DOHH2 (cell line): ENCODE data around the gene XKRX.

ENCODE experiments used
- H3F3A ChIP-seq: fragments of 200-600 bp; sonication (generic), shearing (Covaris generic); 2 replicates; pipeline ENCODE4 v1.6.0; 2016; ENCODE audit warnings: antibody characterized with exemption, mild to moderate bottlenecking; ENCODE audit not compliant: control insufficient read depth, insufficient read depth
- H3K27ac ChIP-seq: fragments of 200-600 bp; sonication (generic); 2 replicates; pipeline ENCODE4 v1.5.1; 2014; ENCODE audit warnings: low read depth, mild to moderate bottlenecking, low read length, moderate library complexity
- H3K27me3 ChIP-seq: fragments of 200-600 bp; sonication (generic); 2 replicates; pipeline ENCODE4 v1.6.1; 2014; ENCODE audit warnings: mild to moderate bottlenecking, low read length, mixed read lengths; ENCODE audit not compliant: control insufficient read depth
- H3K36me3 ChIP-seq: fragments of 200-600 bp; sonication (generic); 2 replicates; pipeline ENCODE4 v1.6.1; 2014; ENCODE audit warnings: mild to moderate bottlenecking, low read length, moderate library complexity, mixed read lengths; ENCODE audit not compliant: control insufficient read depth
- H3K4me1 ChIP-seq: fragments of 200-600 bp; sonication (generic); 2 replicates; pipeline ENCODE4 v1.6.1; 2014; ENCODE audit warnings: mild to moderate bottlenecking, low read length, mixed read lengths; ENCODE audit not compliant: control insufficient read depth
- H3K4me2 ChIP-seq: fragments of 200-600 bp; sonication (generic); 2 replicates; pipeline ENCODE4 v1.6.0; 2014; ENCODE audit warnings: mild to moderate bottlenecking, low read length, moderate library complexity
- H3K4me3 ChIP-seq: fragments of 200-600 bp; sonication (generic); 2 replicates; pipeline ENCODE4 v1.5.1; 2014; ENCODE audit warnings: mild to moderate bottlenecking, low read length, mixed read lengths
- H3K79me2 ChIP-seq: fragments of 200-600 bp; sonication (generic); 2 replicates; pipeline ENCODE4 v1.6.1; 2014; ENCODE audit warnings: mild to moderate bottlenecking, low read length, mixed read lengths; ENCODE audit not compliant: control insufficient read depth
- H3K9me2 ChIP-seq: fragments of 200-600 bp; sonication (generic); replicated peaks from 2 replicates; pipeline ENCODE4 v1.6.1; 2014; ENCODE audit warnings: mild to moderate bottlenecking, low read length, mixed read lengths; ENCODE audit not compliant: control insufficient read depth
- H3K9me3 ChIP-seq: fragments of 200-600 bp; sonication (generic); 2 replicates; pipeline ENCODE4 v1.6.1; 2014; ENCODE audit warnings: antibody characterized with exemption, low read length, mixed read lengths; ENCODE audit not compliant: control insufficient read depth, insufficient read depth
- H4K20me1 ChIP-seq: fragments of 200-600 bp; sonication (generic); 2 replicates; pipeline ENCODE4 v1.6.0; 2014; ENCODE audit warnings: low read depth, mild to moderate bottlenecking, antibody characterized with exemption, low read length, moderate library complexity; ENCODE audit not compliant: control insufficient read depth, insufficient read depth
- EZH2phosphoT487 ChIP-seq: fragments of 200-600 bp; sonication (generic); IDR thresholded peaks from 2 replicates; pipeline ENCODE4 v1.6.1; 2017; ENCODE audit warnings: borderline replicate concordance, mild to moderate bottlenecking, antibody characterized with exemption, low read length, moderate library complexity, mixed read lengths
- TF ChIP-seq, protein P1 (sequence below): fragments of 200-600 bp; sonication (generic); IDR thresholded peaks from one replicate; pipeline ENCODE4 v1.5.1; 2014; ENCODE audit warnings: antibody characterized with exemption, mild to moderate bottlenecking, low read depth, low read length; ENCODE audit not compliant: poor library complexity, severe bottlenecking

XKRX gene

DNA sequence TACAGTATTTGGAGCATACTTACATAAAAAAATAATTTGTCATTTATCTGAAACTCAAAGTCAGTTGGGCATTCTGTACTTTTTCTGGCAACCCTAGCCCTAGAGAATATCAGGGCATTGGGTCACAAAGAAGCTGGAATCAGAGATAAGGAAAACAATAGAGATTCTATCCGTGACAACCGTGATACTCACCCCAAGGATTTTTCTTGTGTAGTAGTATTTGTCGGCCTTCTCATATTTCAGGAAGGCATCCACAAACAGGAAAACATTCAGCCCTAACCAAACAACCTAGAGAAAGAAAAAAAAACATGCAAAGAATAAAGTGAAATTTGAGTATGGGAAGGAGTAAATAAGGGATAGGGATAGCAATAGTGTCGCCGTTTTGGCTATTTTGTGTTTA lies 58.2 kb downstream of the XKRX start:
- Histone ChIP-seq H3K9me3 (no peaks in the 10 kb centered on the region), H3K4me3 (no peak overlapping the region), H3K36me3 (no peaks in the 10 kb centered on the region), H3K27ac (no peak overlapping the region), H3F3A (no peaks in the 10 kb centered on the region), H3K27me3 (no peaks in the 10 kb centered on the region), H4K20me1 (no peaks in the 10 kb centered on the region), H3K4me2 (no peak overlapping the region), H3K79me2 (no peaks in the 10 kb centered on the region), H3K4me1 (no peaks in the 10 kb centered on the region), H3K9me2 (no peaks in the 10 kb centered on the region)
- TF ChIP-seq, protein P1, sequence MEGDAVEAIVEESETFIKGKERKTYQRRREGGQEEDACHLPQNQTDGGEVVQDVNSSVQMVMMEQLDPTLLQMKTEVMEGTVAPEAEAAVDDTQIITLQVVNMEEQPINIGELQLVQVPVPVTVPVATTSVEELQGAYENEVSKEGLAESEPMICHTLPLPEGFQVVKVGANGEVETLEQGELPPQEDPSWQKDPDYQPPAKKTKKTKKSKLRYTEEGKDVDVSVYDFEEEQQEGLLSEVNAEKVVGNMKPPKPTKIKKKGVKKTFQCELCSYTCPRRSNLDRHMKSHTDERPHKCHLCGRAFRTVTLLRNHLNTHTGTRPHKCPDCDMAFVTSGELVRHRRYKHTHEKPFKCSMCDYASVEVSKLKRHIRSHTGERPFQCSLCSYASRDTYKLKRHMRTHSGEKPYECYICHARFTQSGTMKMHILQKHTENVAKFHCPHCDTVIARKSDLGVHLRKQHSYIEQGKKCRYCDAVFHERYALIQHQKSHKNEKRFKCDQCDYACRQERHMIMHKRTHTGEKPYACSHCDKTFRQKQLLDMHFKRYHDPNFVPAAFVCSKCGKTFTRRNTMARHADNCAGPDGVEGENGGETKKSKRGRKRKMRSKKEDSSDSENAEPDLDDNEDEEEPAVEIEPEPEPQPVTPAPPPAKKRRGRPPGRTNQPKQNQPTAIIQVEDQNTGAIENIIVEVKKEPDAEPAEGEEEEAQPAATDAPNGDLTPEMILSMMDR: no peak
- TF ChIP-seq EZH2phosphoT487: no peak

DNA sequence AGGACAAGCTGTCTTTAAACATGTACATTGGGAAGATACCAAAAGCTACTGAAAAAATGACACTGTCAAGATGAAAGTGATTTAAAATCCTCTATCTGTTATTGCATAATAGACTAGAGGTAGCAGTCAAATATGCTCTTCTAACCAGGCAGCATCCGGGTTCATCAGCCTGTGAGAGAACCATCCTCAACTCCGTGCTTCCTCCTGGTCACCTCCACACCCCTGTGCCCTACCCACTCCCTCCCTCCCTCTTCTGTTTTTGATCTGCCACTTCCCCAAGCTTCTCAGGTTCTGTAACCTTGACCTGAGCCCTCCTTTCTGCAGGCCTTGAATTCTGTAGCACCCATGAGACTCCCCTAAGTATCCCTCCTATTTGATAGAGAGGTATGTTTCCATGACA lies 60.4 kb downstream of the XKRX start:
- Histone ChIP-seq H3K79me2 (no peaks in the 10 kb centered on the region), H3K27me3 (no peaks in the 10 kb centered on the region), H3K4me3 (no peak overlapping the region), H3K27ac (no peak overlapping the region), H3K4me1 (no peaks in the 10 kb centered on the region), H3K36me3 (no peaks in the 10 kb centered on the region), H4K20me1 (no peaks in the 10 kb centered on the region), H3K9me3 (no peaks in the 10 kb centered on the region), H3F3A (no peaks in the 10 kb centered on the region), H3K4me2 (no peak overlapping the region), H3K9me2 (no peaks in the 10 kb centered on the region)
- TF ChIP-seq, protein P1: no peak
- TF ChIP-seq EZH2phosphoT487: no peak

DNA sequence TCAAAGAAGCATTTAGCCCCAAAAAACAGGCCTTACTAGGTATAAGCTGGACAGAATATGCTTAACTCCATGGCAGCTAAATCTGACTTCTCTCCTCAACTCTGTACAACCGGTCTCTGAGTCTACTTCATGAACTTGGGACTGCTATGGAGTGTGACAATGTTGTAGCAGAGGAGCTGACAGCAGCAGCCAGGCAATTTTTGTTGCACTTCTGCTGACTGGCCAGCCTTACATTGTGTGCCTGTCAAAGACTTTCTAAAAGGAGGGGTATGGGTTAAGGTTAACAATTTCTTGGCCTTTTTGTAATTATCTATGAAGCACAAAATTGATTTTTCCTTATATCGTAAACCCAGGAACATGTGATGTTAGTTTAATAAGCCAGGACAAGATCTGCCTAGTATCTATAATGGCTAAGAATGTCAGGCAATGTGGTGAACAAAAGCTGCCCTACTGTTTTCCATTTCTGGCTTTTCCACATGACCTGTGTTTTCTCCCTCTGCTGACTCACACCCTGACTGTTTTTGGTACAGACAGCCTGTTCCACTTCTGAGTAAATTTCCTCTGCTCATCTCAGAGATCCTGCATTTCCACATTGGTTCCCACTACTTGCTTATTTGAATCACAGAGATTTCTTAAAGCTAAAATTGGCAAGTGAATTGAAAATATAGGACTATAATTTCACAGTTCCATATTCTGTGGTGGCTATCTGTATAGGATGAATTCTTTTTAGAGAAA lies 63.9 kb downstream of the XKRX start:
- H3K79me2 ChIP-seq: no peaks in the 10 kb centered on the region
- no peak overlapping the region for H3K4me3 ChIP-seq
- H3K27ac ChIP-seq: no peak overlapping the region
- H3K9me3 ChIP-seq: no peaks in the 10 kb centered on the region
- H4K20me1 ChIP-seq: no peaks in the 10 kb centered on the region
- TF ChIP-seq, protein P1: no peak
- no peak for TF ChIP-seq EZH2phosphoT487
- no peaks in the 10 kb centered on the region for H3K4me1 ChIP-seq
- no peaks in the 10 kb centered on the region for H3K9me2 ChIP-seq
- no peak overlapping the region for H3K4me2 ChIP-seq
- H3K36me3 ChIP-seq: no peaks in the 10 kb centered on the region
- no peaks in the 10 kb centered on the region for H3K27me3 ChIP-seq
- no peaks in the 10 kb centered on the region for H3F3A ChIP-seq
